ENCODE data around the gene GMPR2.
"Not testable (repeated sequence)": the region's sequence is repeated elsewhere in the genome, so short reads cannot be mapped to it uniquely, and the experiment has no call there.

Gene GMPR2

GRCh38 chr14:24232645-24233537, at the start of gene GMPR2:
GMPR2 (plus strand) TSS chr14:24232929; CDS start chr14:24233254, 325 bp downstream.
- DNase-seq = no peak

GRCh38 chr14:24183014-24183481, 49.7 kb upstream of the GMPR2 start:
- no peak for DNase-seq

GRCh38 chr14:24184104-24184970, 48.4 kb upstream of the GMPR2 start:
- no peak for DNase-seq

- no peak for DNase-seq
These were observed 47.7 kb upstream of the GMPR2 start for GRCh38 chr14:24185026-24185425.

- no peak for DNase-seq
These were observed 47.0 kb upstream of the GMPR2 start for GRCh38 chr14:24185741-24186140.

- no peak for DNase-seq
These were observed 45.7 kb upstream of the GMPR2 start for GRCh38 chr14:24186831-24187538.

- DNase-seq = no peak
These were observed 45.2 kb upstream of the GMPR2 start for GRCh38 chr14:24187539-24187915.

GRCh38 chr14:24188251-24189058, 44.3 kb upstream of the GMPR2 start, which contains the start of gene IPO4:
IPO4 (minus strand) TSS chr14:24188816; CDS start chr14:24188787, 29 bp downstream.
- DNase-seq = peak; percentile 97

- no peak for DNase-seq
These were observed 43.7 kb upstream of the GMPR2 start for GRCh38 chr14:24189059-24189375.

- DNase-seq = no peak
These were observed 43.3 kb upstream of the GMPR2 start for GRCh38 chr14:24189460-24189859.

- no peak for DNase-seq
These were observed 42.3 kb upstream of the GMPR2 start for GRCh38 chr14:24190416-24190815.

- DNase-seq = no peak
These were observed 39.8 kb upstream of the GMPR2 start for GRCh38 chr14:24192933-24193332.

GRCh38 chr14:24194186-24194872, 38.4 kb upstream of the GMPR2 start:
- no peak for DNase-seq

- DNase-seq = no peak
These were observed 37.9 kb upstream of the GMPR2 start for GRCh38 chr14:24194873-24195185.

GRCh38 chr14:24195186-24196070, 37.3 kb upstream of the GMPR2 start, which contains the start of gene TM9SF1:
TM9SF1 (minus strand) TSS chr14:24195441; CDS start chr14:24195019, 422 bp downstream.
- DNase-seq = peak; percentile 90

GRCh38 chr14:24196071-24197055, 36.4 kb upstream of the GMPR2 start:
- no peak for DNase-seq

GRCh38 chr14:24197056-24197450, 35.7 kb upstream of the GMPR2 start:
- no peak for DNase-seq

GRCh38 chr14:24198814-24199524, 33.8 kb upstream of the GMPR2 start:
- no peak for DNase-seq

- not testable (repeated sequence) for DNase-seq
These were observed 30.2 kb upstream of the GMPR2 start for GRCh38 chr14:24202538-24202937.
